ENCODE results near the gene CELF2. TPM values are rescaled to one million over a fixed set of nuclear protein-coding genes. Genes with fewer than 3 reads are reported as not detected.

Gene CELF2
- total RNA-seq, 4 donors from 2014 or later: 106 to 127 (median 120) TPM

DNA sequence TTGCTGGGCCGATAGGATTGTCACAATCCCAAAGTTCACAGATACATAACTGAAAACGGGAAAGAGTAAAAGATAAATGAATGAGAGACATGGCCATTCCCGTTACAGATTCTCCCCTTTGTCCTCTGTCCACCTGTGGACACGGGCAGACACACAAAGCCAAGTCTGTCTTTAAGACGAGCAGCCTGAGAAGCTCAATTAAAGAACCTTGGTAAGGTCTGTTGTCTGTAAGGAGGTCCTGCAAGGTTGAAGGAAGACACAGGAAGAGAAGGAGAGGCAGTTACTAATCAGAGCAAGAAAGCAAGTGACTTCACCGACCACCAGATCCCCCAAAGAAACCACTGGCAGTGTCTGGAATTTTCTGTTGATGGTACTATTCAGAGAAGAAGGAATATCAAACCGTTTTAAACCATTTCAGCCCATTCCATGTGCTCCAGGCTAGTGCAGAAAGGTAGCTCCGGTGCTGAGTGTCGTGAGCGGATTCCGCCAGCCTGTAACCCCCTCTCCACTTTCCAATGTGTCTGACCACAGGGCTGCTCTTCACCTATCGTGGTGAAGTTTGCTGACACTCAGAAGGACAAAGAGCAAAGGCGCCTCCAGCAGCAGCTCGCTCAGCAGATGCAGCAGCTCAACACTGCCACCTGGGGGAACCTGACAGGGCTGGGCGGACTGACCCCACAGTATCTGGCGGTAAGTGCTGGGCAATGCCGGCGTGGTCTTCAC is 252.6 kb downstream of the CELF2 start:
- DNase-seq (ENCODE audit: low spot score in 2 of 2): peak; percentile 71 to 74
- TF ChIP-seq EP300 (IDR thresholded peaks at IDR 0.05) (peak in 1 of 2 donors; percentile 67), POLR2A (IDR thresholded peaks at IDR 0.05) (no peak)
- TF ChIP-seq, protein P1, sequence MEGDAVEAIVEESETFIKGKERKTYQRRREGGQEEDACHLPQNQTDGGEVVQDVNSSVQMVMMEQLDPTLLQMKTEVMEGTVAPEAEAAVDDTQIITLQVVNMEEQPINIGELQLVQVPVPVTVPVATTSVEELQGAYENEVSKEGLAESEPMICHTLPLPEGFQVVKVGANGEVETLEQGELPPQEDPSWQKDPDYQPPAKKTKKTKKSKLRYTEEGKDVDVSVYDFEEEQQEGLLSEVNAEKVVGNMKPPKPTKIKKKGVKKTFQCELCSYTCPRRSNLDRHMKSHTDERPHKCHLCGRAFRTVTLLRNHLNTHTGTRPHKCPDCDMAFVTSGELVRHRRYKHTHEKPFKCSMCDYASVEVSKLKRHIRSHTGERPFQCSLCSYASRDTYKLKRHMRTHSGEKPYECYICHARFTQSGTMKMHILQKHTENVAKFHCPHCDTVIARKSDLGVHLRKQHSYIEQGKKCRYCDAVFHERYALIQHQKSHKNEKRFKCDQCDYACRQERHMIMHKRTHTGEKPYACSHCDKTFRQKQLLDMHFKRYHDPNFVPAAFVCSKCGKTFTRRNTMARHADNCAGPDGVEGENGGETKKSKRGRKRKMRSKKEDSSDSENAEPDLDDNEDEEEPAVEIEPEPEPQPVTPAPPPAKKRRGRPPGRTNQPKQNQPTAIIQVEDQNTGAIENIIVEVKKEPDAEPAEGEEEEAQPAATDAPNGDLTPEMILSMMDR (IDR thresholded peaks at IDR 0.05): peak; percentile 83 to 94 (median 89)
- Histone ChIP-seq H3K27ac (peak overlapping the region; percentile 40 to 72 (median 52)), H3K27me3 (no peaks in the 10 kb centered on the region), H3K9me3 (no peaks in the 10 kb centered on the region), H3K4me3 (no peak overlapping the region), H3K36me3 (peaks cover 0 to 51% (median 0%) of the 10 kb centered on the region in 3 donors), H3K4me1 (peaks cover 0 to 60% (median 30%) of the 10 kb centered on the region in 4 donors)
- 37 to 39% methylated on average over 18 of the region's 18 CpGs for WGBS, 2 donors

DNA sequence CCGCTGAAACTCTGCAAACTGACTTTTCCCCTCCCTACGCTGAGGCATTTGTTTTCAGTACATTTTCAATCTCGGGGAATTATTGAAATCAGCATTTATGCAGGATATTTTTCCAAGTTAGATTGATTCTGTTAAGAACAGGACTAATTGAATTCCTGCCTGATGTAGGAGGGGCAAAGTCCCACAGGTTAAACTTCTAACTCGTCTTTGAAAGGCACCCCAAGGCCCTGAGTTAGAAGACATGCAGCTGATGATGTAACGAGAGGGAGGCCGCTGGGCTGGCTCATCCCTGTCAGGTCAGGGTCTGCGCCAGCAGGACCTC is 253.1 kb downstream of the CELF2 start:
- no peak for DNase-seq (ENCODE audit: low spot score in 2 of 2)
- peak overlapping the region in 3 of 4 donors; percentile 41 to 72 (median 62) for H3K27ac ChIP-seq
- H3K4me3 ChIP-seq: no peak overlapping the region
- peaks cover 0 to 56% (median 0%) of the 10 kb centered on the region in 3 donors for H3K36me3 ChIP-seq
- H3K9me3 ChIP-seq: no peaks in the 10 kb centered on the region
- TF ChIP-seq, protein P1 (IDR thresholded peaks at IDR 0.05): no peak
- TF ChIP-seq POLR2A (IDR thresholded peaks at IDR 0.05) (no peak), EP300 (IDR thresholded peaks at IDR 0.05) (no peak)
- no peaks in the 10 kb centered on the region for H3K27me3 ChIP-seq
- 39 to 55% methylated on average over 7 of the region's 7 CpGs for WGBS, 2 donors
- peaks cover 0 to 55% (median 27%) of the 10 kb centered on the region in 4 donors for H3K4me1 ChIP-seq

DNA sequence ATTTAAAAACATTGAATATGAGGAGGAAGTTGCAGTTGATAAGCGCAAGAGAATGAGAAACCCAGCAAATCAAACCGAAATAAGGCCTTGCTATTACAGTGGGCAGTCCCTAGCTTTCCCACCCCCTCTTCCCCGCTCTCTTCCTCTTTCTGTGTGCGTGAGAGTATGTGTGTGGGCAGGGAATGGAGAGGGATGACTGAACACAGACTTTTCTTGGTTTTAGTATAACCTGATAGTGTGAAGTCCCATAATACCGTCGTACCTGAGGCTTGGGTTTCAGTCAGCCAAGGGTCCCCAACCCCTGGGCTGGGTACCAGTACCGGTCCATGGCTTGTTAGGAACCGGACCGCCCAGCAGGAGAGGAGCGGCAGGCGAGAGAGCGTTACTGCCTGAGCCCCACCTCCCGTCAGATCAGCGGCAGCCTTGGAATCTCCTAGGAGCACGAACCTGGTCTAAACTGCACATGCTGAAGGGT is 255.3 kb downstream of the CELF2 start:
- Histone ChIP-seq H3K9me3 (no peaks in the 10 kb centered on the region), H3K36me3 (peaks cover 0 to 61% (median 4%) of the 10 kb centered on the region in 3 donors), H3K4me1 (peaks cover 0 to 40% (median 19%) of the 10 kb centered on the region in 4 donors), H3K4me3 (no peak overlapping the region), H3K27me3 (no peaks in the 10 kb centered on the region), H3K27ac (peak overlapping the region in 1 of 4 donors; percentile 10)
- DNase-seq (ENCODE audit: low spot score in 2 of 2): no peak
- WGBS, 2 donors: 84 to 86% methylated on average over 15 of the region's 15 CpGs
- no peak for TF ChIP-seq EP300 (IDR thresholded peaks at IDR 0.05)
- TF ChIP-seq, protein P1 (IDR thresholded peaks at IDR 0.05): no peak
- TF ChIP-seq POLR2A (IDR thresholded peaks at IDR 0.05): no peak

GRCh38 chr10:11274452-11274851 is 256.8 kb downstream of the CELF2 start:
- Histone ChIP-seq H3K4me3 (no peak overlapping the region), H3K27me3 (no peaks in the 10 kb centered on the region), H3K4me1 (peaks cover 0 to 28% (median 12%) of the 10 kb centered on the region in 4 donors), H3K36me3 (peaks cover 0 to 75% (median 4%) of the 10 kb centered on the region in 3 donors), H3K27ac (peak overlapping the region in 1 of 4 donors; percentile 21), H3K9me3 (no peaks in the 10 kb centered on the region)
- DNase-seq (ENCODE audit: low spot score in 2 of 2): no peak
- 58 to 71% methylated on average over 5 of the region's 5 CpGs for WGBS, 2 donors
- TF ChIP-seq, protein P1 (IDR thresholded peaks at IDR 0.05): no peak
- no peak for TF ChIP-seq EP300 (IDR thresholded peaks at IDR 0.05)
- TF ChIP-seq POLR2A (IDR thresholded peaks at IDR 0.05): no peak

GRCh38 chr10:11275651-11276050 is 258.0 kb downstream of the CELF2 start:
- Histone ChIP-seq H3K27ac (no peak overlapping the region), H3K36me3 (peaks cover 0 to 87% (median 14%) of the 10 kb centered on the region in 3 donors), H3K27me3 (no peaks in the 10 kb centered on the region), H3K9me3 (no peaks in the 10 kb centered on the region), H3K4me1 (peaks cover 0 to 16% (median 4%) of the 10 kb centered on the region in 4 donors), H3K4me3 (no peak overlapping the region)
- 84 to 85% methylated on average over 12 of the region's 12 CpGs for WGBS, 2 donors
- TF ChIP-seq, protein P1 (IDR thresholded peaks at IDR 0.05): no peak
- DNase-seq (ENCODE audit: low spot score in 2 of 2): no peak
